CD14-positive monocyte (primary cell): Measurements from ENCODE around the gene FAAP100. TPM values are rescaled to one million over a fixed set of nuclear protein-coding genes. Genes with fewer than 3 reads are reported as not detected.

ENCODE experiments used
- DNase-seq, 3 donors: peaks; one replicate each; pipeline ENCODE4 v3.0.0-alpha.2; 2011 to 2022
- H2AFZ ChIP-seq: 2 replicates; pipeline ENCODE4 v1.6.0; 2012; ENCODE audit warnings: mild to moderate bottlenecking, low read depth, low read length, inconsistent platforms; ENCODE audit not compliant: insufficient read depth, poor library complexity, severe bottlenecking
- H3K27ac ChIP-seq, 2 donors: 1 replicate in 1 of 2; 2 replicates in 1 of 2; pipeline ENCODE4 v1.5.1; 2012 to 2013; ENCODE audit warnings: low read length in 2 of 2, control low read depth in 1 of 2, inconsistent platforms in 1 of 2, low read depth in 1 of 2, mild to moderate bottlenecking in 1 of 2
- H3K27me3 ChIP-seq, 2 donors: one replicate each; pipeline versions ENCODE4 v1.6.0 to v1.6.1; 2011 to 2013; ENCODE audit warnings: low read length in 2 of 2; ENCODE audit not compliant: control insufficient read depth in 2 of 2, insufficient read depth in 2 of 2
- H3K36me3 ChIP-seq, 2 donors: replicated peaks in 1 of 2; 1 replicate in 1 of 2; 2 replicates in 1 of 2; pipeline versions ENCODE4 v1.5.1 to v1.6.1; 2012 to 2013; ENCODE audit warnings: low read length in 2 of 2, control low read depth in 1 of 2, inconsistent platforms in 1 of 2, mild to moderate bottlenecking in 1 of 2; ENCODE audit not compliant: insufficient read depth in 2 of 2, control insufficient read depth in 1 of 2
- H3K4me1 ChIP-seq, 2 donors: 1 replicate in 1 of 2; 2 replicates in 1 of 2; pipeline versions ENCODE4 v1.5.1 to v1.6.1; 2012 to 2013; ENCODE audit warnings: low read length in 2 of 2, control low read depth in 1 of 2, inconsistent platforms in 1 of 2, mild to moderate bottlenecking in 1 of 2, moderate library complexity in 1 of 2; ENCODE audit not compliant: insufficient read depth in 2 of 2, control insufficient read depth in 1 of 2
- H3K4me2 ChIP-seq: replicated peaks from 2 replicates; pipeline ENCODE3; 2012; ENCODE audit warnings: low read length, moderate library complexity, mild to moderate bottlenecking; ENCODE audit not compliant: poor library complexity, severe bottlenecking; ENCODE audit errors: extremely low read depth
- H3K4me3 ChIP-seq, 3 experiments: fragments of 200-600 bp in 1 of 3; sonication (generic) in 1 of 3; replicated peaks in 1 of 3; 1 replicate in 2 of 3; 2 replicates in 1 of 3; pipeline ENCODE4 v1.5.1; 2011 to 2013; ENCODE audit warnings: low read length in 3 of 3, mild to moderate bottlenecking in 3 of 3, control low read depth in 2 of 3, low read depth in 2 of 3, inconsistent platforms in 1 of 3, moderate library complexity in 1 of 3
- H3K79me2 ChIP-seq: 2 replicates; pipeline ENCODE4 v1.6.0; 2012; ENCODE audit warnings: mild to moderate bottlenecking, control low read depth, inconsistent platforms, low read length, moderate library complexity; ENCODE audit not compliant: insufficient read depth
- H3K9ac ChIP-seq: 2 replicates; pipeline ENCODE4 v1.6.0; 2017; ENCODE audit warnings: low read length, mild to moderate bottlenecking; ENCODE audit not compliant: insufficient read depth, poor library complexity, severe bottlenecking
- H3K9me3 ChIP-seq, 2 donors: replicated peaks in 1 of 2; 1 replicate in 1 of 2; 2 replicates in 1 of 2; pipeline versions ENCODE4 v1.5.1 to v1.6.1; 2012 to 2013; ENCODE audit warnings: low read length in 2 of 2, control low read depth in 1 of 2; ENCODE audit not compliant: control insufficient read depth in 1 of 2, insufficient read depth in 1 of 2
- H4K20me1 ChIP-seq: 2 replicates; pipeline ENCODE4 v1.6.0; 2012; ENCODE audit warnings: mild to moderate bottlenecking, low read length, control low read depth, moderate library complexity; ENCODE audit not compliant: insufficient read depth
- H3K27ac Mint-ChIP-seq, 7 donors: one replicate each; pipeline ENCODE4 v1.8.0; 2020; ENCODE audit warnings: mild to moderate bottlenecking in 7 of 7, mixed read lengths in 7 of 7, moderate library complexity in 6 of 7, inconsistent platforms in 2 of 7
- H3K27me3 Mint-ChIP-seq, 3 donors: one replicate each; pipeline ENCODE4 v1.8.0; 2021 to 2022; ENCODE audit warnings: low read depth in 3 of 3, mild to moderate bottlenecking in 3 of 3, mixed read lengths in 3 of 3, moderate library complexity in 3 of 3, inconsistent platforms in 1 of 3
- H3K36me3 Mint-ChIP-seq, 2 donors: one replicate each; pipeline ENCODE4 v1.8.0; 2020; ENCODE audit warnings: mixed read lengths in 2 of 2, inconsistent platforms in 1 of 2, mild to moderate bottlenecking in 1 of 2
- H3K4me1 Mint-ChIP-seq: one replicate; pipeline ENCODE4 v1.8.0; 2020; ENCODE audit warnings: mild to moderate bottlenecking, mixed read lengths
- H3K4me3 Mint-ChIP-seq, 2 donors: one replicate each; pipeline ENCODE4 v1.8.0; 2020; ENCODE audit warnings: mild to moderate bottlenecking in 2 of 2, mixed read lengths in 2 of 2, moderate library complexity in 1 of 2
- H3K9me3 Mint-ChIP-seq, 7 donors: one replicate each; pipeline ENCODE4 v1.8.0; 2020 to 2022; ENCODE audit warnings: mixed read lengths in 7 of 7, mild to moderate bottlenecking in 6 of 7, moderate library complexity in 6 of 7, inconsistent platforms in 2 of 7
- CTCF ChIP-seq: fragments of 200-600 bp; IDR thresholded peaks from one replicate; pipeline ENCODE4 v1.8.0; 2022; ENCODE audit warnings: antibody characterized with exemption, mild to moderate bottlenecking
- WGBS: methylation state at CpG from one replicate; pipeline ENCODE4 v1.1.5; 2013; ENCODE audit warnings: missing lambda C conversion rate; ENCODE audit not compliant: insufficient coverage; 5-methylcytosine and 5-hydroxymethylcytosine counted together
- intact Hi-C, 2 donors: fragments of 100-400 bp; cut with micrococcal nuclease; formaldehyde crosslinking; loops; one replicate each; pipeline versions ENCODE4 v1.15.0 to v1.15.1; 2023
- polyA plus RNA-seq, 3 donors: library from polyadenylated mRNA; depleted of rRNA in 1 of 3; unstranded in 2 of 3; stranded (reverse) in 1 of 3; fragments of 300-500 nt in 2 of 3; fragments of >200 nt in 1 of 3; fragmentation: Illumina TruSeq in 2 of 3; gene quantifications; 1 replicate in 2 of 3; 2 replicates in 1 of 3; pipeline ENCODE4 v1.2.3, GENCODE V29; 2012 to 2021

The FAAP100 gene
- polyA plus RNA-seq, 3 donors, result 10.3 to 37.6 (median 13.9) TPM

GRCh38 chr17:81583589-81584342 is 31.6 kb upstream of the FAAP100 start:
- H3K4me1 Mint-ChIP-seq, result peaks cover 2% of the 10 kb centered on the region
- 100% methylated on average over 2 of the region's 6 CpGs for whole genome bisulfite sequencing
- no peaks in the 10 kb centered on the region for H3K9me3 Mint-ChIP-seq
- H3K4me1 ChIP-seq, result no peaks in the 10 kb centered on the region
- no peak overlapping the region for H3K4me3 Mint-ChIP-seq
- no peak overlapping the region for H3K9ac ChIP-seq
- intact Hi-C loops, result no loop called here
- H3K36me3 ChIP-seq, result peaks cover 66 to 98% of the 10 kb centered on the region in 2 donors
- no peaks in the 10 kb centered on the region for H3K27me3 ChIP-seq
- peaks cover 6% of the 10 kb centered on the region for H4K20me1 ChIP-seq
- H2AFZ ChIP-seq, result no peak overlapping the region
- H3K4me3 ChIP-seq, result no peak overlapping the region
- no peak overlapping the region for H3K27ac Mint-ChIP-seq
- H3K79me2 ChIP-seq, result peaks cover 22% of the 10 kb centered on the region
- H3K9me3 ChIP-seq, result no peaks in the 10 kb centered on the region
- DNase-seq, result no peak
- peaks cover 81 to 98% of the 10 kb centered on the region in 2 donors for H3K36me3 Mint-ChIP-seq
- no peak overlapping the region for H3K27ac ChIP-seq
- H3K27me3 Mint-ChIP-seq, result no peaks in the 10 kb centered on the region
- TF ChIP-seq CTCF, result no peak
- H3K4me2 ChIP-seq, result no peak overlapping the region

DNA sequence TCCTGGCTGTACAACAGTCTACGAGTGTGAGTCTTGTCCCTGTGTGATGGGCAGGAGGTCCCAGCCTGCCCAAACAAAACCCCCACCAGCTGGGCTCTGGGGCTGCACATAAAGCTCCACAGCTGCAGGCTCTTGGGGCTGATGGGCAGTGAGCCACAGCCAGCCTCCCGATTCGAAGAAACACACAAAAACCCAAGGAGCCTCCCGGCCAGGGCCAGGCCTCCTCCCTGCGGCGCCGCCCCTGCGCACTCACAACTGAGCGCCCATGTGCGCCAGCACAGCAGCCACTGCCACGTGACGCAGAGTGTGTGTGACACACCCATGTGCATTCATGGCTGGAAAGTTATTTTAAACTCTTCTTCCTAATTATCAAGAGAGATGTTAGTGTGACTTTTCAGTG is 30.6 kb upstream of the FAAP100 start:
- intact Hi-C loops, result no loop called here
- peaks cover 31% of the 10 kb centered on the region for H3K79me2 ChIP-seq

More for the DNA sequence above, 30.6 kb upstream of the FAAP100 start:
- Histone ChIP-seq H3K4me3 (no peak overlapping the region), H3K36me3 (peaks cover 62 to 94% of the 10 kb centered on the region in 2 donors), H3K27me3 (no peaks in the 10 kb centered on the region), H3K4me2 (no peak overlapping the region), H4K20me1 (peaks cover 6% of the 10 kb centered on the region), H2AFZ (no peak overlapping the region), H3K9me3 (no peaks in the 10 kb centered on the region), H3K9ac (no peak overlapping the region), H3K27ac (no peak overlapping the region), H3K4me1 (peaks cover 6% of the 10 kb centered on the region in 2 donors)
- no peak for DNase-seq
- WGBS, result 100% methylated on average over 3 of the region's 12 CpGs
- Mint-ChIP-seq H3K4me3 (no peak overlapping the region), H3K27ac (no peak overlapping the region), H3K4me1 (peaks cover 10% of the 10 kb centered on the region), H3K9me3 (no peaks in the 10 kb centered on the region), H3K27me3 (no peaks in the 10 kb centered on the region), H3K36me3 (peaks cover 75 to 97% of the 10 kb centered on the region in 2 donors)
- no peak for TF ChIP-seq CTCF
